Measurements from ENCODE around the gene SEC16A.
A peak's percentile ranks its signal among the peaks of the same experiment; 100 is the strongest.

SEC16A gene

DNA sequence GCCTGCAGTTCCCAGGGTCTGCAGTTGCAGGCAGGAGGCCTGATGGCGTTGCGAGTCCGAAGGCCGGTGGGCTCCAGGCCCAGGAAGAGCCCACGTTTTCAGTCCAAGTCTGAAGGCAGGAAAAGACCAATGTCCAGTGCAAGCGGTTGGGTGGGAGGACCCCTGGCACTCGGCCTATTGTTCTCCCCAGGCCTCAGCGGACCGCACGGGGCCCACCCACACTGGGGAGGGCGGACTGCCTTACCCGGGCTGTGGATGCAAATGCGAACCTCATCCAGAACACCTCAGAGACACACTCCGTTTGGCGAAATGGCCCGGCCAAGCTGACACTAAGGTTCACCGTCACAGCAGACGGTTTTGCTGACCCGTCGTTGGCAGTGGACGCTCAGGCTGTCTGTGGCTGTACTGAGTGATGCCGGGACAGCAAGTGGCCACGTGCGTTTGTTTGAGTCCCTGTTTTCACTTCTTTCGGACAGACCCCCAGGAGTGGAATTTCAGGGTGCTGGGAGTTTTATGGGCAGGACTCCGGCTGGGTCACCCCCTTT lies 10.2 kb upstream of the SEC16A start:
- no peaks in the 10 kb centered on the region for H3K27me3 ChIP-seq (ENCODE audit: insufficient read depth, low read length)
- no peaks in the 10 kb centered on the region for H3K79me2 ChIP-seq (ENCODE audit: control insufficient read depth, insufficient read depth, low read length, unreplicated experiment)
- no peaks in the 10 kb centered on the region for H3K4me1 ChIP-seq (ENCODE audit: control insufficient read depth, insufficient read depth, low read length, unreplicated experiment)
- H3K4me3 ChIP-seq (ENCODE audit: low read depth, low read length): no peak overlapping the region
- no peak overlapping the region for H2AFZ ChIP-seq (ENCODE audit: low read length, unreplicated experiment)
- no peak overlapping the region for H3K27ac ChIP-seq (ENCODE audit: low read depth, low read length)
- H3K36me3 ChIP-seq (ENCODE audit: insufficient read depth, low read length): no peaks in the 10 kb centered on the region

DNA sequence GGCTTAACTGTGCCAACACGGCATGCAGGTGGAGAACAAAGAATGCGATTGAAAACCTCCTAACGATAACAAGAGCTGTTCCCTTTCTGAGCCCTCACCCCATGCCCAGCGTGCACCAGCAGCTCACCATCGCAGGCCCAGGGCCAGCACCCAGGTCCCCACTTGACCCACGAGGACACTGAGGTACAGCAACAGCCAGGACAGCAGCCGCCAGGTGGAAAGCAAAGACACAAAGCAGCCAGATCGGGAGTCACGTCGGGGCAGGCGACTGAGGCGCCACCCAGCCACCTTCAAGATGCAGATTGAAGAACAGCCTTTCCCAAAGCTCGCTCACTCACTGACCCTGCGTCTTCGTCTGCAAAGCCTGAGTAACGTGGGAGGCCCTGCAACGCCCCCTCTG lies 6.9 kb upstream of the SEC16A start:
- no peak overlapping the region for H2AFZ ChIP-seq (ENCODE audit: low read length, unreplicated experiment)
- no peaks in the 10 kb centered on the region for H3K79me2 ChIP-seq (ENCODE audit: control insufficient read depth, insufficient read depth, low read length, unreplicated experiment)
- H3K36me3 ChIP-seq (ENCODE audit: insufficient read depth, low read length): no peaks in the 10 kb centered on the region
- peaks cover 1% of the 10 kb centered on the region for H3K4me1 ChIP-seq (ENCODE audit: control insufficient read depth, insufficient read depth, low read length, unreplicated experiment)
- no peak overlapping the region for H3K27ac ChIP-seq (ENCODE audit: low read depth, low read length)
- no peak overlapping the region for H3K4me3 ChIP-seq (ENCODE audit: low read depth, low read length)
- H3K27me3 ChIP-seq (ENCODE audit: insufficient read depth, low read length): no peaks in the 10 kb centered on the region

DNA sequence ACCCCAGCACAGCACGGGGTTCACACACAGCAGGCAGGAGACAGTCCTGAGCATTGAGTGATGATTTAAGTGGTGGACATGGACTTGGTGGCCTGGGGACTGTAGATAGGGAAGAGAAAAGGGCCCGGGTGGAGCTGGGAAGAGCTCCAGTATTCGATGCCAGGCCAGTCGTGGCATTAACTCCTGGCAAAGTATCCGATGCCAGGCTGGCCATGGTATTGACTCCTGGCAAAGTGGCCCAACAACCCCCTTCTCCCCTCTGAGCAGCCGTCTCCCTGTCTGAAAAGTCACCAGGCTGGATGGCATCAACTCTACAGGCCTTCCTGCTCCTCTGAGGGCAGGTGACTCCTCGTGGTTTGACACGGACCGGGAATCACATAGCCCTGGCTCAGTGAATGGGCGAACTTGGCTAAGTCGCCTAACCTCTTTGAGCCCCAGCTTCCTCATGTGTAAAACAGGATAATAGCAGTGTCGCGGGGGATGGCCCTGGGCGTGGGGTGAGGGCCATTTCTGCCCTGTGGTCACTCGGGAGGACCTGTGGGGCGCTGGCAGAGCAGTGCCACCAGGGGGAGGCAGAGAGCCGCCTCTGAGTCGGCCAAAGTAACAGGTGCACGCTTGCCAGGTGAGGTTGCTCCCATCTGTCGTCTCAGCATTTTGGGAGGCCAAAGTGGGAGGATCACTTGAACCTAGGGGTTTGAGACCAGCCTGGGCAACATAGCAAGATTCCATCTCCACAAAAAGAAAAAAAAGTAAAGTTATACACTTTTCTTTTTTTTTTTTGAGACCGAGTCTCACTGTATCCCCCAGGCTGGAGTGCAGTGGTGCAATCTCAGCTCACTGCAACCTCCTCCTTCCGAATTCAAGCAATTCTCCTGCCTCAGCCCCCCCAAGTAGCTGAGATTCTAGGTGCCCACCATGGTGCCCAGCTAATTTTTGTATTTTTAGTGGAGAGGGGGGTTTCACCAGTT lies 5.7 kb upstream of the SEC16A start:
- Histone ChIP-seq H3K79me2 (ENCODE audit: control insufficient read depth, insufficient read depth, low read length, unreplicated experiment) (no peaks in the 10 kb centered on the region), H3K36me3 (ENCODE audit: insufficient read depth, low read length) (no peaks in the 10 kb centered on the region), H3K4me1 (ENCODE audit: control insufficient read depth, insufficient read depth, low read length, unreplicated experiment) (peaks cover 9% of the 10 kb centered on the region), H2AFZ (ENCODE audit: low read length, unreplicated experiment) (no peak overlapping the region), H3K4me3 (ENCODE audit: low read depth, low read length) (no peak overlapping the region), H3K27ac (ENCODE audit: low read depth, low read length) (no peak overlapping the region), H3K27me3 (ENCODE audit: insufficient read depth, low read length) (no peaks in the 10 kb centered on the region)

DNA sequence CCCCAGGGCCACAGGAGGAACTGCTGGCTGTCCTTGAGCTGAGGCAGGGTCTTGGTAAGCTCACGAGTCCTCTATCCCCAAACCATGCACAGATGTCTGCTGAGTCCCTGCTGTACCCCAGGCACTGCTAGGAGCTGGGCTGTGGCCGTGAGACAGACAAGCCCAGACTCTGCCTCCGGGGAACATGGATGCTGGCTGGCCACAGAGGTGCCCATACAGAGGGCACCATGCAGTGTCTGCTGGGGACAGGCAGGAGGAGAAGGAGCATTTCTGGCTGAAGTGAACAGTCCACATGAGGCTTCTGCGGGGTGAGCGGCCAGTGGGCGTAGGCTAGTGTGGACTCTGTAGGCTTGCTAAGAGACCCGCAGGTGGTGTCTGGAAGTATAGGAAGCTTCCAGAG lies 4.8 kb upstream of the SEC16A start:
- H3K79me2 ChIP-seq (ENCODE audit: control insufficient read depth, insufficient read depth, low read length, unreplicated experiment): peaks cover 1% of the 10 kb centered on the region
- H3K27ac ChIP-seq (ENCODE audit: low read depth, low read length): no peak overlapping the region
- H3K27me3 ChIP-seq (ENCODE audit: insufficient read depth, low read length): no peaks in the 10 kb centered on the region
- H3K4me1 ChIP-seq (ENCODE audit: control insufficient read depth, insufficient read depth, low read length, unreplicated experiment): peaks cover 9% of the 10 kb centered on the region
- no peak overlapping the region for H3K4me3 ChIP-seq (ENCODE audit: low read depth, low read length)
- no peak overlapping the region for H2AFZ ChIP-seq (ENCODE audit: low read length, unreplicated experiment)
- H3K36me3 ChIP-seq (ENCODE audit: insufficient read depth, low read length): no peaks in the 10 kb centered on the region

DNA sequence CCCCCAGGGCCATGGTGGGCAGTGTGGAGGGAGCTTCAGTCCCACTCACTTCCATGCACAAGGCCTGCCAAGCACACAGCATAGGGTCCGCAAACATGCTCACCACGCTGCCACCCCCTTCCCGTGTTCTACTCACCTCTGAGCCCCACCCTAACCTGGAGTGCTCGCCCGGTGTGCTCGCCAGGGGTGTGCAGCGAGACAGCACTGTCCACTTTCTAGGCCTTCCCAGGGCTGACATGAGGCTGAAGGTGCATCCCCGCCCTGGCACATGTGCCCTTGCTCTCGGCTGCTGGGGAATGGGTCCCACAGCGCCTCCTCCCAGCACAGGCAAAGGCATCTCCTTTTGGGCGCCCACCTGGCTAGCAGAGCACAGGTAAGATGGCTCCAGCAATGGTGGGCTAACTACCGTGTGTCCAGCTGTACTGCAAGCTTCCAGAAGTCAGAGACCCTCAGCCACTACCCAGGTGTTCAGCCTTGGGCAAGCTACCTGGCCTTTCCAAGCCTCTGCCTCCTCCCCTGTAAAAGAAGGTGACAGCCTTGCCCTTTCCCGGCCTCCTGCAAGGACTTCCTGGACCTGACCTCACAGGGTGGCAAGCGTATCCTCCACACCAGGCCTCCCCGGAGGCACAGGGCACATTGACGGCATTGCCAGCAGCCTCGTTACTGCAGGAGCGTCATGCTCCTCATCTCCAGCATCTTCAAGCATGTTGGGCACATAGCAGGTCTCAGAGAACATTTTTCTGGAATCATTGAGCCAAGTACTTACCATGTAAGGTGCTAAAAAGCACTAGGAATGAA lies 4.2 kb upstream of the SEC16A start:
- peaks cover 9% of the 10 kb centered on the region for H3K4me1 ChIP-seq (ENCODE audit: control insufficient read depth, insufficient read depth, low read length, unreplicated experiment)
- no peaks in the 10 kb centered on the region for H3K36me3 ChIP-seq (ENCODE audit: insufficient read depth, low read length)
- H3K27me3 ChIP-seq (ENCODE audit: insufficient read depth, low read length): no peaks in the 10 kb centered on the region
- no peak overlapping the region for H2AFZ ChIP-seq (ENCODE audit: low read length, unreplicated experiment)
- H3K79me2 ChIP-seq (ENCODE audit: control insufficient read depth, insufficient read depth, low read length, unreplicated experiment): peaks cover 8% of the 10 kb centered on the region
- no peak overlapping the region for H3K4me3 ChIP-seq (ENCODE audit: low read depth, low read length)
- H3K27ac ChIP-seq (ENCODE audit: low read depth, low read length): no peak overlapping the region

DNA sequence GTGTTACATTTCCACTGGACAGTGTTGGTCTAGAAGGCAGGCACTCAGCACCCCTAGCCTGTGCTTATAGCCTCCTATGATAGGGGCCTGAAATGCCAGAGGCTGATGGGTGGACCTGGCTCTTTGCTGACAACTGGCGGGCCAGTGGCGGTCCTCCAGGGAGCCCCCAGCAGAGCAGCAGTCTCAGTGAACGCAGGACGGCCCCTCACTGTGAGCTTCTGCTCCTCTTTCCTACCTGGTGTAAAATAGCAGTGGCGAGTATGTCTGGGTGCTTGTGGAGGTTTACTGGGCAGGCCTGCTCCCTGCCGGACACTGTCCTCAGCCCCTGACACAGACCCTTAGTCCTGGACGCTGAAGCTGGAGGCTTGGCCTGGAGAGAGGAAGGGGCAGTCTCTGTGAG lies 3.3 kb upstream of the SEC16A start:
- peaks cover 14% of the 10 kb centered on the region for H3K4me1 ChIP-seq (ENCODE audit: control insufficient read depth, insufficient read depth, low read length, unreplicated experiment)
- no peaks in the 10 kb centered on the region for H3K36me3 ChIP-seq (ENCODE audit: insufficient read depth, low read length)
- H3K79me2 ChIP-seq (ENCODE audit: control insufficient read depth, insufficient read depth, low read length, unreplicated experiment): peaks cover 17% of the 10 kb centered on the region
- H3K27ac ChIP-seq (ENCODE audit: low read depth, low read length): no peak overlapping the region
- H3K27me3 ChIP-seq (ENCODE audit: insufficient read depth, low read length): no peaks in the 10 kb centered on the region
- H3K4me3 ChIP-seq (ENCODE audit: low read depth, low read length): no peak overlapping the region
- H2AFZ ChIP-seq (ENCODE audit: low read length, unreplicated experiment): no peak overlapping the region

DNA sequence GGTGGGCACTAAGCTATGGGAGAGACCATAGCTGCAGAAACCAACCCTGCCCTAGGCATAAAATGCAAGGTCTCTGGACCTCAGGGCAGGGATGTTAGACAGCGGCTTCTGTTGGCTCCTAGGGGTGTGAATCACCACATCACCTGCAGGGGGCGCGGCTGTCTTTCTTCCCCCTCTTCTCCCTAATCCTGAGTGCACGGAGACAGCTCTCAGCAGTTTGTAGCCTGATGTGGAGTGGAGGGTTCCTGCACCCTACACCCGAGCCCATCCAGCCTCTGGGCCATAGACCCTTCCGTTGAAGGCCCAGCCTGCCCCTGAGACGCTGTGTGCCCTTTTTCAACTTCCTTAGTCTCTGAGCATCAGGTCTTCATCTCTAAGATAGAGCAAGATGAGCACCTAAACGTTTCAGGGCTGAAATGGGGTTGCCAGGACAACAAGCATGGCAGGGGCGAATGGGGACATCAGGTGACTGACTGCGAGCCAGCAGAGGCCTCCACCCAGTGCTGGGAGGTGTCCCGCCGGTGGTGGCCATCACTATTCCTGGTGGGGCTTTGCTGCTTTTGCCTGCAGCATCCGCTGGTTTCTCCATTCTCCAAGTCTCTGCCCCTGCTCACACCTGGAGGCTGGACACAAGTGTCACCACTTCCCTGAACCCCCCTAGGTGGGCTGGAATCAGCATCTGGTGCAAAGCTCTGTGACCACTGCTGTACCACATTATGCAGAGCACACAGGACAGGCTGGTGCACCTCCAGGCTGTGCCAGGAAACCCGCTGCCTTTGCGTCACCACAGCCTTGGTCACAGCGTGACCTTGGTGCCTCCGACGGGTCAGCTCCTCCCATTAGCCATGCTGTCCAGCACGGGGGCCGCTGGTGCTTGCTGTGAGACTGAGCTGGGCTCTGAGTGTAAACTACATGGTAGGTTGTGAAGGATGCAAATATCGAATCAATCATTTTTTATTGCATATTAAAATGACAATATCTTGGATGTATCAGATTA lies 2.5 kb upstream of the SEC16A start:
- Histone ChIP-seq H2AFZ (ENCODE audit: low read length, unreplicated experiment) (no peak overlapping the region), H3K27ac (ENCODE audit: low read depth, low read length) (no peak overlapping the region), H3K79me2 (ENCODE audit: control insufficient read depth, insufficient read depth, low read length, unreplicated experiment) (peaks cover 22% of the 10 kb centered on the region), H3K4me3 (ENCODE audit: low read depth, low read length) (no peak overlapping the region), H3K4me1 (ENCODE audit: control insufficient read depth, insufficient read depth, low read length, unreplicated experiment) (peaks cover 14% of the 10 kb centered on the region), H3K36me3 (ENCODE audit: insufficient read depth, low read length) (no peaks in the 10 kb centered on the region), H3K27me3 (ENCODE audit: insufficient read depth, low read length) (no peaks in the 10 kb centered on the region)

DNA sequence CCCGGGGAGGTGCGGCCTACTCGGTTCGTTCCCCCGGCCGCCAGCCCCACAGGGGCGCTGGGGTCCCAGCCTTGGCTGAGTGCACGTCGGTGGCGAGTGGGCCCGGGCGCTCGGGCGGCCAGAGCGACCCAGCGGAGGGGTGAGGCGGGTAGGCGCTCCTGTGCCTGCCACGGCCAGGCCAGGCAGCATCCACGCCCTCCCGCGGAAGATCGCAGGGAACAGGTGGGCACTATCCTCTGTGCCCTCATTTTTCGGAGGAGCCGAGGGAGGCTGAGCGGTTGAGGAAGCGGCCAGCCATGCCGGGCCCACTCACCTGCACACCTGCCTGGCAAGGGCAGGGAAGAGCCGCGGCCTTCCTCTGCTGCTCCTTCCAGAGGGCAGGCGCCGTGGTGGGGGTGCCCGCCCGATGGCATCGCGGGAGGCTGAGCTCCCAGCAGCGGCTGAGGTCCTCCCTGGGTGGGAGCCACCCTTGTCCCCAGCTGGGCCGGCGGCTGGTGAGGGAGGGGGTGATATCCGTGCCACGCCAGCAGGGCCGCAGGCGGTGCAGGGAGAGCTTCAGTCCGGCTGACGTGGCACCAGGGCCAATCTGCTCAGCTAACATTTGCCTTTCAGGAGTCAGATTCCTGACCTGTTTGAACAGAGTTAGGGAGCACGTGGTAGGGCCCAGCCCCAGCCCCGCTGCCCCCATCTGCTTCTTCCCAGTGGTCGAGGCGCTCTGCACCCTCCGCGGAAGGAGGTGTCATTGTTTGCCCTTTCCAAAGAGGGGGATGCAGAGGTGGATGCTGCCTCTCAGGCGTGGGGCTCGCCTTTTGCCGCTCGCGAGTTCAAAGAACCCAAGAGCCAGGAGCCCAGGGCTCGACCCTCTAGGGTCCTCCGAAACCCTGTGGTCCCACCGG lies 1.6 kb upstream of the SEC16A start:
- Histone ChIP-seq H2AFZ (ENCODE audit: low read length, unreplicated experiment) (peak overlapping the region; percentile 90), H3K79me2 (ENCODE audit: control insufficient read depth, insufficient read depth, low read length, unreplicated experiment) (peaks cover 32% of the 10 kb centered on the region), H3K4me1 (ENCODE audit: control insufficient read depth, insufficient read depth, low read length, unreplicated experiment) (peaks cover 14% of the 10 kb centered on the region), H3K4me3 (ENCODE audit: low read depth, low read length) (peak overlapping the region; percentile 80), H3K27ac (ENCODE audit: low read depth, low read length) (peak overlapping the region; percentile 92; the same call in 1 of the 2 replicates), H3K36me3 (ENCODE audit: insufficient read depth, low read length) (no peaks in the 10 kb centered on the region), H3K27me3 (ENCODE audit: insufficient read depth, low read length) (no peaks in the 10 kb centered on the region)

DNA sequence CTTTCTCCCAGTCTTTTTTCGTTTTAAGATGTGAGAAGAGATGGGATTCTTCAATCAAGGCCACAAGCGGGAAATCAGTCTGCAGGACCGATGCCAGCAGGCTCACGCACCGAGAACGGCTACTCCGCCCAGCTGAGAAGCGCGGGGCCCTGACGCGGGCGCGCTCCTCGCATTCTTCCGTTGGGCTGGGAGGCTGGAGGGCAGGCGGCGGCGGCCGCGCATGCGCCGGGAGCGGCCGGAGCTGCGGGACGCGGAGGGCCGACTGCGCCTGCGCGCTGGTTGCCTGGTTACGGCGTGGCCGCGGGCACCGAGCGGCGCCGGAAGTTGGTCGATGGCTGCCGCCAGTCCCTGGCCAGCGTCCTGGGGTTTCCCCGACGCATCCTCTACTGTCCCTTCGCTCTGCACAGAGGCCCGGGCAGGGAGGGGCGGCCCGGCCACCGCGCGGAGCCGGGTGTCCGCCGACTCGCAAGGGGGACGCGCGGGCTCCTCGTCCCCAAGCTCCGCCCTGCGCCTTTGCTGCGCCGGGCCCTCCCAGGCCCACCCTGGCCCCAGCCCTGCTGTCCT lies 831 bp upstream of the SEC16A start:
- Histone ChIP-seq H2AFZ (ENCODE audit: low read length, unreplicated experiment) (peak overlapping the region; percentile 90), H3K27ac (ENCODE audit: low read depth, low read length) (peak overlapping the region; percentile 92), H3K79me2 (ENCODE audit: control insufficient read depth, insufficient read depth, low read length, unreplicated experiment) (peaks cover 39% of the 10 kb centered on the region), H3K4me3 (ENCODE audit: low read depth, low read length) (peak overlapping the region; percentile 80), H3K27me3 (ENCODE audit: insufficient read depth, low read length) (no peaks in the 10 kb centered on the region), H3K36me3 (ENCODE audit: insufficient read depth, low read length) (no peaks in the 10 kb centered on the region), H3K4me1 (ENCODE audit: control insufficient read depth, insufficient read depth, low read length, unreplicated experiment) (peaks cover 14% of the 10 kb centered on the region)

Data from ACC112 (cell line).